Fibroblast of mammary gland (primary cell): Measurements from ENCODE around the gene AMIGO3.

ENCODE experiments used
- DNase-seq: peaks from one replicate; pipeline ENCODE4 v3.0.0-alpha.2; 2010; ENCODE audit warnings: low read depth
- H3K4me3 ChIP-seq: 2 replicates; pipeline ENCODE4 v1.5.1; 2011; ENCODE audit warnings: low read depth, mild to moderate bottlenecking, low read length, moderate library complexity; ENCODE audit not compliant: control insufficient read depth
- CTCF ChIP-seq: conservative IDR thresholded peaks from 2 replicates; pipeline ENCODE4 v1.5.1; 2011; ENCODE audit warnings: low read depth, low read length, inconsistent platforms; ENCODE audit not compliant: control insufficient read depth, insufficient read depth

AMIGO3 gene

GRCh38 chr3:49738067-49738713 is 18.7 kb upstream of the AMIGO3 start:
- TF ChIP-seq CTCF = no peak
- no peak for DNase-seq
- H3K4me3 ChIP-seq = no peak overlapping the region

- TF ChIP-seq CTCF = no peak
These were observed 15.3 kb upstream of the AMIGO3 start for GRCh38 chr3:49734752-49735151.

GRCh38 chr3:49733551-49733950 is 14.1 kb upstream of the AMIGO3 start:
- H3K4me3 ChIP-seq = no peak overlapping the region
- no peak for DNase-seq
- no peak for TF ChIP-seq CTCF

More at GRCh38 chr3:49734752-49735151, 15.3 kb upstream of the AMIGO3 start:
- H3K4me3 ChIP-seq = no peak overlapping the region
- DNase-seq = no peak

GRCh38 chr3:49732597-49732996 is 13.1 kb upstream of the AMIGO3 start:
- no peak for TF ChIP-seq CTCF
- DNase-seq = no peak
- H3K4me3 ChIP-seq = no peak overlapping the region

- H3K4me3 ChIP-seq = no peak overlapping the region
- no peak for TF ChIP-seq CTCF
- DNase-seq = no peak
These were observed 10.6 kb upstream of the AMIGO3 start for GRCh38 chr3:49729966-49730609.

GRCh38 chr3:49727924-49728361 is 8.5 kb upstream of the AMIGO3 start:
- H3K4me3 ChIP-seq = no peak overlapping the region
- DNase-seq = no peak
- no peak for TF ChIP-seq CTCF
